ENCODE data around the gene CTNND1. TPM values are rescaled to one million over a fixed set of nuclear protein-coding genes. Genes with fewer than 3 reads are reported as not detected.

CTNND1 gene
- total and polyA plus RNA-seq, 9 of the 15 experiments (the other 6 are each of a cell fraction or from before 2014, with no cell fraction given): 11.1 to 74.0 (median 43.3) TPM

DNA sequence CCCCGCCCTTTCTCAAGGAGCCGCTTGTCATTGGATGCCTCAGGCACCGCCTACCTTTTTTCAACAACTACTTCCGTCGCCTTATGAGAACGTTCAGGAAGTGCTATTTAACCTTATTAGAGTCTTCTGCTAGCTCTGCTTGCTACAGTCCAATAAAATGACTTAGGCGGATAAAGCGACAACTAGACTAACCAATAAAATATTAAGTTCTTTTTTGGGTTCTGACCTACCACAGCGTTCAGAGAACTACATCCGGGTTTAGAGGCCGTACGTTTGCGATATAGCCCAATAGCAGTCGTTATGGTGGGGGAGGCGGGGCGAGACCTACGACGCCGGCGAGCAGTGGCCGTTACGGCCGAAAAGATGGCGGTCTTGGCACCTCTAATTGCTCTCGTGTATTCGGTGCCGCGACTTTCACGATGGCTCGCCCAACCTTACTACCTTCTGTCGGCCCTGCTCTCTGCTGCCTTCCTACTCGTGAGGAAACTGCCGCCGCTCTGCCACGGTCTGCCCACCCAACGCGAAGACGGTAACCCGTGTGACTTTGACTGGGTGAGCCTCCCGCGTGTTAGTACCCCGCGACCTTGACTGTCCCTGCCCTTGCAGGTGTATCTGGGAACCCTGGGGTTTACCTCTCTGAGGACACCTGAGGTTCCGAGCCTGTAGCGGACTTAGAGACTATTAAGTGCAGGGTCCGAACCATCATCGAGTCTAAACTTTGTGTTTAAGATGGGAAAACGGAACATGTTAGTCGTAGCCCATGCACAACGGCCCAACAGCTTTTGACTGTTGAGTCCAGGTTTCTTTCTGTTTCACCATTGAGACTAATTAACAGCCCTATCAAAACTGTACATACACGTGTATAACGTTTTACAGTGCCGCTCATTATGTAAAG, 49.1 kb upstream of the CTNND1 start, which contains the start of gene TMX2 (continued):
- TF ChIP-seq, protein P1, sequence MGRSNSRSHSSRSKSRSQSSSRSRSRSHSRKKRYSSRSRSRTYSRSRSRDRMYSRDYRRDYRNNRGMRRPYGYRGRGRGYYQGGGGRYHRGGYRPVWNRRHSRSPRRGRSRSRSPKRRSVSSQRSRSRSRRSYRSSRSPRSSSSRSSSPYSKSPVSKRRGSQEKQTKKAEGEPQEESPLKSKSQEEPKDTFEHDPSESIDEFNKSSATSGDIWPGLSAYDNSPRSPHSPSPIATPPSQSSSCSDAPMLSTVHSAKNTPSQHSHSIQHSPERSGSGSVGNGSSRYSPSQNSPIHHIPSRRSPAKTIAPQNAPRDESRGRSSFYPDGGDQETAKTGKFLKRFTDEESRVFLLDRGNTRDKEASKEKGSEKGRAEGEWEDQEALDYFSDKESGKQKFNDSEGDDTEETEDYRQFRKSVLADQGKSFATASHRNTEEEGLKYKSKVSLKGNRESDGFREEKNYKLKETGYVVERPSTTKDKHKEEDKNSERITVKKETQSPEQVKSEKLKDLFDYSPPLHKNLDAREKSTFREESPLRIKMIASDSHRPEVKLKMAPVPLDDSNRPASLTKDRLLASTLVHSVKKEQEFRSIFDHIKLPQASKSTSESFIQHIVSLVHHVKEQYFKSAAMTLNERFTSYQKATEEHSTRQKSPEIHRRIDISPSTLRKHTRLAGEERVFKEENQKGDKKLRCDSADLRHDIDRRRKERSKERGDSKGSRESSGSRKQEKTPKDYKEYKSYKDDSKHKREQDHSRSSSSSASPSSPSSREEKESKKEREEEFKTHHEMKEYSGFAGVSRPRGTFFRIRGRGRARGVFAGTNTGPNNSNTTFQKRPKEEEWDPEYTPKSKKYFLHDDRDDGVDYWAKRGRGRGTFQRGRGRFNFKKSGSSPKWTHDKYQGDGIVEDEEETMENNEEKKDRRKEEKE (IDR thresholded peaks at IDR 0.05; ENCODE audit: borderline replicate concordance in 1 of 2, control insufficient read depth in 1 of 2, low read depth in 2 of 2, low read length in 1 of 2): no peak
- peak; percentile 82 for TF ChIP-seq POLR2H (tag; IDR thresholded peaks at IDR 0.05; ENCODE audit: low read depth)
- TF ChIP-seq MCM7 (IDR thresholded peaks at IDR 0.05): no peak
- TF ChIP-seq, protein P2, sequence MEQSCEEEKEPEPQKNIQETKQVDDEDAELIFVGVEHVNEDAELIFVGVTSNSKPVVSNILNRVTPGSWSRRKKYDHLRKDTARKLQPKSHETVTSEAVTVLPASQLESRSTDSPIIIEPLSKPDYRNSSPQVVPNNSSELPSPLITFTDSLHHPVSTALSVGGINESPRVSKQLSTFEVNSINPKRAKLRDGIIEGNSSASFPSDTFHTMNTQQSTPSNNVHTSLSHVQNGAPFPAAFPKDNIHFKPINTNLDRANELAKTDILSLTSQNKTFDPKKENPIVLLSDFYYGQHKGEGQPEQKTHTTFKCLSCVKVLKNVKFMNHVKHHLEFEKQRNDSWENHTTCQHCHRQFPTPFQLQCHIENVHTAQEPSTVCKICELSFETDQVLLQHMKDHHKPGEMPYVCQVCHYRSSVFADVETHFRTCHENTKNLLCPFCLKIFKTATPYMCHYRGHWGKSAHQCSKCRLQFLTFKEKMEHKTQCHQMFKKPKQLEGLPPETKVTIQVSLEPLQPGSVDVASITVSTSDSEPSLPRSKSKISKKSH (CRISPR knock-in tag; IDR thresholded peaks at IDR 0.05): no peak
- no peak for TF ChIP-seq NR2F6 (CRISPR knock-in tag; IDR thresholded peaks at IDR 0.05)
- no peak for TF ChIP-seq ILF3 (IDR thresholded peaks at IDR 0.05; ENCODE audit: borderline replicate concordance)
- TF ChIP-seq, protein P3, sequence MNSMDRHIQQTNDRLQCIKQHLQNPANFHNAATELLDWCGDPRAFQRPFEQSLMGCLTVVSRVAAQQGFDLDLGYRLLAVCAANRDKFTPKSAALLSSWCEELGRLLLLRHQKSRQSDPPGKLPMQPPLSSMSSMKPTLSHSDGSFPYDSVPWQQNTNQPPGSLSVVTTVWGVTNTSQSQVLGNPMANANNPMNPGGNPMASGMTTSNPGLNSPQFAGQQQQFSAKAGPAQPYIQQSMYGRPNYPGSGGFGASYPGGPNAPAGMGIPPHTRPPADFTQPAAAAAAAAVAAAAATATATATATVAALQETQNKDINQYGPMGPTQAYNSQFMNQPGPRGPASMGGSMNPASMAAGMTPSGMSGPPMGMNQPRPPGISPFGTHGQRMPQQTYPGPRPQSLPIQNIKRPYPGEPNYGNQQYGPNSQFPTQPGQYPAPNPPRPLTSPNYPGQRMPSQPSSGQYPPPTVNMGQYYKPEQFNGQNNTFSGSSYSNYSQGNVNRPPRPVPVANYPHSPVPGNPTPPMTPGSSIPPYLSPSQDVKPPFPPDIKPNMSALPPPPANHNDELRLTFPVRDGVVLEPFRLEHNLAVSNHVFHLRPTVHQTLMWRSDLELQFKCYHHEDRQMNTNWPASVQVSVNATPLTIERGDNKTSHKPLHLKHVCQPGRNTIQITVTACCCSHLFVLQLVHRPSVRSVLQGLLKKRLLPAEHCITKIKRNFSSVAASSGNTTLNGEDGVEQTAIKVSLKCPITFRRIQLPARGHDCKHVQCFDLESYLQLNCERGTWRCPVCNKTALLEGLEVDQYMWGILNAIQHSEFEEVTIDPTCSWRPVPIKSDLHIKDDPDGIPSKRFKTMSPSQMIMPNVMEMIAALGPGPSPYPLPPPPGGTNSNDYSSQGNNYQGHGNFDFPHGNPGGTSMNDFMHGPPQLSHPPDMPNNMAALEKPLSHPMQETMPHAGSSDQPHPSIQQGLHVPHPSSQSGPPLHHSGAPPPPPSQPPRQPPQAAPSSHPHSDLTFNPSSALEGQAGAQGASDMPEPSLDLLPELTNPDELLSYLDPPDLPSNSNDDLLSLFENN (IDR thresholded peaks at IDR 0.05; ENCODE audit: low read depth in 2 of 2, low read length in 2 of 2): 0 out of 4 replicates have a peak, but pooled peaks of 1 of the 2 experiments have one; percentile 11
- TF ChIP-seq EWSR1 (IDR thresholded peaks at IDR 0.05; ENCODE audit: borderline replicate concordance, low read depth, partially characterized antibody): no peak
- TF ChIP-seq, protein P4, sequence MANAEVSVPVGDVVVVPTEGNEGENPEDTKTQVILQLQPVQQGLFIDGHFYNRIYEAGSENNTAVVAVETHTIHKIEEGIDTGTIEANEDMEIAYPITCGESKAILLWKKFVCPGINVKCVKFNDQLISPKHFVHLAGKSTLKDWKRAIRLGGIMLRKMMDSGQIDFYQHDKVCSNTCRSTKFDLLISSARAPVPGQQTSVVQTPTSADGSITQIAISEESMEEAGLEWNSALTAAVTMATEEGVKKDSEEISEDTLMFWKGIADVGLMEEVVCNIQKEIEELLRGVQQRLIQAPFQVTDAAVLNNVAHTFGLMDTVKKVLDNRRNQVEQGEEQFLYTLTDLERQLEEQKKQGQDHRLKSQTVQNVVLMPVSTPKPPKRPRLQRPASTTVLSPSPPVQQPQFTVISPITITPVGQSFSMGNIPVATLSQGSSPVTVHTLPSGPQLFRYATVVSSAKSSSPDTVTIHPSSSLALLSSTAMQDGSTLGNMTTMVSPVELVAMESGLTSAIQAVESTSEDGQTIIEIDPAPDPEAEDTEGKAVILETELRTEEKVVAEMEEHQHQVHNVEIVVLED (CRISPR knock-in tag; IDR thresholded peaks at IDR 0.05): 0 out of 2 replicates have a peak, but pooled peaks have one; percentile 34
- 0 out of 4 replicates have a peak, but pooled peaks of 1 of the 2 experiments have one; percentile 42 for TF ChIP-seq FOXA3 (CRISPR knock-in tag; conservative IDR thresholded peaks at IDR 0.05 in 1 of 2, IDR thresholded peaks at IDR 0.05 in 1 of 2)
- TF ChIP-seq ASH1L (IDR thresholded peaks at IDR 0.05; ENCODE audit: borderline replicate concordance, low read depth, partially characterized antibody): peak; percentile 94
- TF ChIP-seq ZNF780A (CRISPR knock-in tag; IDR thresholded peaks at IDR 0.05): no peak
- TF ChIP-seq ZNF165 (CRISPR knock-in tag; IDR thresholded peaks at IDR 0.05; ENCODE audit: borderline replicate concordance): no peak
- 0 out of 2 replicates have a peak, but pooled peaks have one; percentile 4 for TF ChIP-seq ATF1 (CRISPR knock-in tag; IDR thresholded peaks at IDR 0.05)
- peak; percentile 97 for TF ChIP-seq ATF1 (tag; IDR thresholded peaks at IDR 0.05)

Measured in K562 (cell line).